SK-N-SH (cell line): ENCODE results near the gene HEG1.
A peak's percentile ranks its signal among the peaks of the same experiment; 100 is the strongest.

ENCODE experiments used
- CTCF ChIP-seq: fragments of 200-600 bp; sonication (generic); IDR thresholded peaks from 2 replicates; pipeline ENCODE4 v1.6.1; 2017; ENCODE audit warnings: antibody characterized with exemption, mild to moderate bottlenecking, moderate library complexity
- EZH2phosphoT487 ChIP-seq: fragments of 200-600 bp; sonication (generic); IDR thresholded peaks from 2 replicates; pipeline ENCODE4 v1.6.1; 2017; ENCODE audit warnings: low read depth, mixed run types, mild to moderate bottlenecking, antibody characterized with exemption, moderate library complexity, borderline replicate concordance
- FOXM1 ChIP-seq: IDR thresholded peaks from 2 replicates; pipeline ENCODE4 v1.4.0; 2012; ENCODE audit warnings: low read depth, mild to moderate bottlenecking
- GABPA ChIP-seq: IDR thresholded peaks from 2 replicates; pipeline ENCODE4 v1.4.0; 2012; ENCODE audit warnings: low read depth, mild to moderate bottlenecking
- GATA2 ChIP-seq: sonication (generic); formaldehyde crosslinking; IDR thresholded peaks from 2 replicates; pipeline ENCODE4 v1.5.0; 2020; ENCODE audit warnings: mild to moderate bottlenecking, missing genetic modification reagents
- RCOR1 ChIP-seq: fragments of 150-350 bp; IDR thresholded peaks from 2 replicates; pipeline ENCODE4 v1.6.1; 2017; ENCODE audit warnings: antibody characterized with exemption, low read length
- SIN3A ChIP-seq: IDR thresholded peaks from 2 replicates; pipeline ENCODE4 v1.6.1; 2012; ENCODE audit warnings: low read depth, mild to moderate bottlenecking, low read length, moderate library complexity, borderline replicate concordance
- TAF1 ChIP-seq: IDR thresholded peaks from 2 replicates; pipeline ENCODE4 v1.6.1; 2012; ENCODE audit warnings: low read depth, mild to moderate bottlenecking, low read length, moderate library complexity, borderline replicate concordance
- TCF12 ChIP-seq: IDR thresholded peaks from 2 replicates; pipeline ENCODE4 v1.4.0; 2012

- TF ChIP-seq FOXM1, result no peak; the same call in 1 of the 2 replicates
- no peak for TF ChIP-seq CTCF
- no peak for TF ChIP-seq GATA2 (CRISPR knock-in tag)
- no peak for TF ChIP-seq SIN3A
- TF ChIP-seq TAF1, result no peak
- no peak for TF ChIP-seq RCOR1
- no peak for TF ChIP-seq EZH2phosphoT487
- TF ChIP-seq GABPA, result no peak
- peak; percentile 96 for TF ChIP-seq TCF12
Observed at GRCh38 chr3:124985349-124985748, 70.4 kb downstream of the HEG1 start.
